K562 (cell line): ENCODE results near the gene MAP3K15.

Source experiments
- KLF1 ChIP-seq: fragments of 450-650 bp; IDR thresholded peaks from 2 replicates; pipeline ENCODE4 v1.6.1; 2016; ENCODE audit warnings: missing genetic modification characterization, missing compliant biosample characterization
- MXI1 ChIP-seq: IDR thresholded peaks from 2 replicates; pipeline ENCODE4 v1.6.1; 2011; ENCODE audit warnings: low read depth, mild to moderate bottlenecking, improper control_type of control experiment, low read length
- SMARCC2 ChIP-seq: fragments of 450-650 bp; IDR thresholded peaks from 2 replicates; pipeline ENCODE4 v1.6.1; 2017; ENCODE audit warnings: antibody characterized with exemption, moderate library complexity, mild to moderate bottlenecking, low read depth

DNA sequence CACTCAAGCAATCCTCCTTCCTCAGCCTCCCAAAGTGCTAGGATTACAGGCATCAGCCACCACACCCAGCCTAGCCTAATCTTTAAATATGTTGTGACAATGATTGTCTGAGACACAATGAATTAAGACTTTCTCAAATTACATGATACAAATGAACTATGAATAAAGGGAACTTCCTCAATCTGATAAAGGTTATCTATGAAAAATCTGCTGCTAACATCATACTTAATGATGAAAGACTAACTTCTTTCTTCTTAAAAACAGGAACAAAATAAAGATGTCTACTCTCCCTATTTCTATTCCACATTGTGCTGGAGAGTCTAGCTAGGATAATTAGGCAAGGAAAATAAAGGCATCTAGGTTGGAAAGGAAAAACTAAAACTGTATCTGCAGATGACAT, 111.6 kb downstream of the MAP3K15 start:
- no peak for TF ChIP-seq KLF1 (tag)
- TF ChIP-seq SMARCC2, result no peak
- TF ChIP-seq MXI1, result no peak
